H4 (cell line): ENCODE measurements around the gene VEPH1. TPM values are rescaled to one million over a fixed set of nuclear protein-coding genes. Genes with fewer than 3 reads are reported as not detected.

ENCODE experiments used
- DNase-seq: peaks from one replicate; pipeline ENCODE4 v3.0.0-alpha.2; 2015; ENCODE audit warnings: low spot score
- total RNA-seq: library from RNA; depleted of rRNA; stranded (reverse); fragments of >200 nt; shearing (Covaris generic); gene quantifications from 2 replicates; pipeline ENCODE4 v1.2.3, GENCODE V29; 2014

Gene VEPH1
- total RNA-seq, 1 experiment from 2014 or later = 0.75 TPM

DNA sequence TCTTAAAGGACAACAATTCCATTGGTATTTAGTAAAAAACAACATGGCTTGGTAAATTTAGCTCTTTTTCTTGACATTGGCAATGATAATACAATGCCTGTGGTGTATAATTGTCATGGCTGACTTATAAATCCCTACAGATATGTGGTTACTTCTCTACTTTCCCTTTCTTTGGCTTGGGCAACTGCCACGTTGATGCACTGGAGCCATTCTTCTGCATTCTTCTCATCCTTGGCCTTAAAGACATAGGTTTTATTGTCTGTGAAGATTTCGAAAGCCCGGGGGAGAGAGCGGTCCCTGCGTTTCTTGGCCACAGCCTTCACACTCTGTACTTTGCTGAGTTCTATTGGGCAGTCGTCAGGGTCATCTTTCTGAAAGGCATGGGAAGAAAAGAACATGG, 242.2 kb downstream of the VEPH1 start:
- no peak for DNase-seq

DNA sequence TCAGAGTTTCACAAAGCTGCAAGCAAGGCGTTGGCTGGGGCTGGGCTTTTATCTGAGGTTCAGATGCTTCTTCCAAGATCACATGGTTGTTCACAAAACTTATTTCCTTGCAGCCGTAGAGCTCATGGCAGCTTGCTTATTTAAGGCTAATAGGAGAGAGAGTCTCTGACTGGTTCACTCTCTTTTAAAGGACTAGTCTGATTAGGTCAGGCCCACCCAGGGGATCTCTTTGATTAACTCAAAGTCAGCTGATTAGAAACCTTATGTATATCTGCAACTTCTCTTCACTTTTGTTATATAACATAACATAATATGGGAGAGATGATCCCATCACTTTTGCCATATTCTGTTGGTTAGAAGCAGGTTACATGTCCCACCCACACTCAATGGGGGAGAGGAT, 243.4 kb downstream of the VEPH1 start:
- DNase-seq = no peak

DNA sequence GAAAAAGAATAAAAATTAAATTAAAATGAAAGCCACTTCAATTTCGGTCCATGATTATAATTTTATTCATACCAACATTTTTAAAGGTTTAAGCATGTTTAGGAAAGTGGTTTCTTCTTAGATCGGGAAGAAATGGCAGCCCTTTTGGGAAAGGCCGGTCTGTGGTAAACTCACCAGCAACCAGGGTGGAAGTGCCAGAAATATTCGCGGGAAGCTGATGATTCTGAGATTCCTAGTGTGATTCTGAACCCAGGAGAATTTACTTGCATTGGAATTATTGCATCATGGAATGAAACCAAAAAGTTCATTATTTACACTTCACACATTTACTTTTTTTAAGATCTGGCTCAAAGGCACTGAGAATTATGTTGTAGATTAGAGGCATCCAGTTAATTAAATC, 246.1 kb downstream of the VEPH1 start:
- DNase-seq = no peak

DNA sequence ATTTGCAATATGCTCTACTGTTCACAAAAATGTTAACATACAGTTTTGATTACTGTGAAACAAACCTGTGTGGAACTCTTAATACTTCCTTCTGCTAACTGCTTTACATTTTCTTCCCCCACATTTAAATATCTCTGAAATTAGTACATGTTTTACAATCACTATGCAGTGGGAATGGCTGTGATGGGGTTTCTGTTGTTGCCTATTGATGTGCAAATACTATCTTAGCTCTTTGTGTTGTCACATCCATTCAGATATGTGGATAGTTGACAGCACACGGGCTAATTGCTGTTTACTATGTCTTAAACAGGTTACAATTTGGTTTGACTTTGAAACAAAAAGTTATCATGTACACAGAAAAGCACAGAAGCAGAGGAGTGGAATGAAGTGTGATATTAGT, 247.4 kb downstream of the VEPH1 start:
- no peak for DNase-seq

DNA sequence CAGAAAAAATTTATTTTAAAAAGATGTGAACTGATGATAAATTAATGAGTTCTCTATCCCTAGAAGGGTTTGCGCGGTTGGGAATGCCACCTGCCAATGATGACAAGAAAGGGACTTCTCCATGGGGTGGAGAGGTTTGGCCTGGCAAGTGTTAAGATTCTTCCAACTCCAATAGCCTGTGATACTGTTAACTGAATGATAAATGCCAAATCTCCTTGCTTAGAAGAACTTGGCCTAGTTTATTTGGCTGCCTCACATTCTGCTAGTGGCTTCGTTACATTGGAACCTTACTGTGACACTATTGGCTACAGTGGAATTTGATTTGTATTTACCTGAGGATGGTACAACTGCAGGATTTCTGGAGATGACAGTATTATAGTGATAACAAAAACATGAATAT, 251.5 kb downstream of the VEPH1 start:
- no peak for DNase-seq

DNA sequence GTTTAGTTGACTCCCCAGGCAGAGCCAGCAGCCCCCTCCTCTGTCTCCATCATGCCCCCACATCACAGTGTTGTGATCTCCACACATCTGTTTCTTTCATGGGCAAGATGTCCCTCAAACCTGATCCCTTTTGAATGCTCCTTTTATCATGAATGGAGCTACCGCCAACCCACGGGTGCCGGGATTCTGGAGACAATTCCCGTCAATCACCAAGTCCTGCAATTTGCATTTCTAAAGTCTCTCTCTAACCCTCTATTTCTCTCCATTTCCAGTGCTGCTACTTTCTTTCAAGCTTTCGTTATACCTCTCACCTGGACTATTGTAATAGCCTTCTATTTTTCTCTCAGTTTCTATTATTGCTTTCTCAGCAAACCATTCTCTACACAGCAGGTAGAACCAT, 253.6 kb downstream of the VEPH1 start:
- no peak for DNase-seq

DNA sequence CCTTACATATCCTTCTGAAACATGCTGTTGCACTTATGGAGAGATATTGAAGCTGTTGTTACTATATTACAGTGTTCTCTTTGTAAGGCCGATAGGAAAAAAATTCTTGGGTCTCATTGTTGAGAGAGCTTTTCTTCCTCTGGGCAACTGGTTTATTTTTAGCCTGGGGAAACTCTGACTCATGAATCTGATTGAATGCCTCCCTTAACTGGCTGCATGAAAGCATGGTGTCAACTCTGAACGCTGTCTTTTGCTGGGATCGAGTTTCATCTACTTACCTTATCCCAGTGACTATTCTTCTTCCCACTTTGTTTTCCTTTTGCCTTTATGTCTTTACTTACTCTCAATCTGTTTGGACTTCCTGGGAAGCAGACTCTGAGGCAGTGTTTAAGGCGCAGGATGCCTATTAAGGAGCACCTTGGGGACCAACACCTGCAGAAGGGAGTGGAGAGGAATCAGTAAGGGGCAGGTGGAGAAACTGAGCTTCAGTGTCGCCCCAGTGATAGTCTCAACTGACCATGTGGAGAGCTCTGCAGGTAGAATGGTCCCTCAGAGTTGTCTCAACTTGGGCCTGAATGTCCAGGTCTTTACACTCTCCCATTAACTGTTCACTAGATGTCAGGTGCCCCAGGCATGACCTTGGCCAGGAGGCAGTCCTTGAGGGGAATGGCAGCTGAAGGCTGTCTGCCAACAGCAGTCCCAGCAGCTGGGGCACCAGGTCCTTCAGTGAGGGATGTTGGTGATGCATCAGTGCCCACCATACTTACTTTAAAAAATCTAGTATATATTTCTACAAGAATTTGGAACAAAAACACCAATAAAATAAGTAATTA, 254.4 kb downstream of the VEPH1 start:
- DNase-seq = peak; percentile 88

DNA sequence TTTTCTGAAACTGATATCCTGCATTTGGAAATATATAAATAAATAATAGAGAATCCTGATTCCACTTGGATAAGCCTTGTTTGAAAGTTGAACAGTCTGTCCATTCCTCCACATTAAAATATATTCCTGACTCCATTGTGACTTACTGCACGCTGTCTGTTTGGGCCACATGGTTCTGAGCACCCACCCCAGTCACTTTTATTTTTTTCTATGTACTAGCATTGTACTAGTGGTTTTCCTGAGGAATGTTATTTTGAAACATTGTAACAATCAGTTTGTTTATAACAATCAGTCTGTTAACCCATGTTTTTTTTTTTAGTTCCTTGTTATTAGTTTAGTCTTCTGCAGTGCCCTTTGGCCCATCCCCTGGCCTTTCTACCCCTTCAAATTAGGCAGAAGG, 255.8 kb downstream of the VEPH1 start:
- DNase-seq = no peak

DNA sequence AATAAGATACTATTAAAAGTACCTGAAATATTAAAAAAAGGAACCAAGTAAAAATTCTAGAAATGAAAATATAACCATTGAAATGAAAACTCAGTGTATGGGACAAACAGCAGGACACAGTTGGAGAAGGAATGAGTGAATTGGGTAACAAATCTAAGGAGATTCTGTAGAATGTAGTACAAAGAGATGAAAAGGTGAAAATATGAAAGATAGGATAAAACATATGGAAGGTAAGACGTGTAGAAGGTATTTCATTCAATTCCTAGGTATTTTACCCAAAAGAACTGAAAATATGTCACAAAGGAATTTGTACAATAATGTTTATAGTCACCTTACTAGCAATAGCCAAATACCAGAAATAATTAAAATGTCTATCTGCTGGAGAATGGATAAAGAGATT, 260.4 kb downstream of the VEPH1 start:
- no peak for DNase-seq

DNA sequence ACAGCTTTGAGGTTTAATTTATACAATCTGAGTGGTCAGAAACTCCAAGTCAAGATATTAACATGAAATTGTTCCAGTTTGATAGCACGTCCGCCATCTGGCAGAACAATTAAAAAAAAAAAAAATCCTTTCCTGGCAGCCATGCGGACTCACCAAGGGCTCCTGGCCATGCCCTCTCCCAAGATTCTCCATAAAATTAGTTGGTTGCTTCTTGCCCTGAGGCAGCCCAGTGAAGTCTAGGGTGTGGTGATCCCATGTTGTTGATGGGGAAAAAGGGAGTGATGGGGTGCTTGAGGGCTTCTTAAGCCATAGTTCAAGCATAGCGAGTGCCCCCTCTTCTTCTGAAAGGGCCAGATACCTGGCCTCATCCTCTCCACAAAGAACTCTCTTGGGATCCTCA, 261.6 kb downstream of the VEPH1 start:
- no peak for DNase-seq

DNA sequence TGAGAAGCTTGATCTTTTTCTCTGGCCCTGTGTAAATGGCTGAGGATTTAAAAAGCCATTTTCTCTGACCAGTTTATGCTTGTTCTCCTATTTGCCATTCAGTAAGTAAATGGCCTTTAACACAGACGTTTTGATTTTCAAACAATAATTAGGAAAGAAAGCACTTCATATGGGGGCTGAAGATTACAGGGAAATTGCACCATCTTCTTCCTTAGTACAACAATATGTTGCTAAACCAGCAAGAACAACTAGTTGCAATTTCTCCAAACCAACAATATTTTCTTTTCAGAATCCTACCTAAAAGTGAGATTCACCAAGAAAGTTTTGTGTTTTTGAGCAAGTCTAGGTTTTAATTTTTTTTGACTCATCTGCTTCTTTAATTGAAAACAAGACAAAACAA, 262.8 kb downstream of the VEPH1 start:
- DNase-seq = no peak

DNA sequence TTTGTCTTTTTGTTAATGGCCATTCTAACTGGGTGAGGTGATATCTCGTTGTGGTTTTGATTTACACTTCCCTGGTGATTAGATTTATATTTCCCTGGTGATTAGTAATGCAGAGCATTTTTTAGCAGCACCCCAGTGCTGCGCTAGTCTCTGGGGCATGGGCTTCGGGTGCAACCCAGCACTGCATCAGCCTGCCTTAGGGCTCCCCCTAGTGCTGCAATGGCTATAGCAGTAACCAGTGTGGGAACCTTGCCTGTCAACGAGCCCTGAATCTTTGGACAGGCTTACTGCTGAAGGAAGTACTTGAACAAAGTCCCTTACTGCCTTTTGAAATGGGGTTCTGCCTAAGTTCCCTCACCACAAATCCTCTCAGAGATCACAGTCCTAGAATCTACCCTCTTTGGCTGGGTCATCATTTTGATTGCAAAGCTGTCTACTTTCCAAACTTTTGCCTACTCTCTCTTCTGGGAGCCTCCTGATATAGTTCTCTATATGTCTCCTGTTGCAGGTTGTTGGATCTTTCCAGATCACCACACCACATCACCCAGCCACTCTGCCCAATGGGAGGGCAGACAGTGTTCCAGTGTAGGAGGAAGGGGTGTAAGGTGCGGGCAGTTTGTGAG, 264.0 kb downstream of the VEPH1 start:
- peak; percentile 67 for DNase-seq

DNA sequence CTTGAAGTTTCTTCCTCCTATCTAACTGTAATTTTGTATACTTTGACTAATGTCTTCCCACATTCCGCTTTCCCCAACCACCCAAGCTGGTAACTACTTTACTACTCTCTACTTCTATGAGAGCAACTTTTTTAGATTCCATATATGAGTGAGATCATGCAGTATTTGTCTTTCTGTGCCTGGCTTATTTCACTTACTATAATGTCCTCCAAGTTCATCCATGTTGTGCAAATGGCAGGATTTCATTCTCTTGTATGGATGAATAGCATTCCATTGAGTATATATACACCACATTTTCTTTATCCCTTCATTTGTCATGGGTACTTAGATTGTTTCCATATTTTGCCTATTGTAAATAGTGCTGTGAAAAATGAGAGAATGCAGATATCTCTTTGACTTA, 264.8 kb downstream of the VEPH1 start:
- no peak for DNase-seq

DNA sequence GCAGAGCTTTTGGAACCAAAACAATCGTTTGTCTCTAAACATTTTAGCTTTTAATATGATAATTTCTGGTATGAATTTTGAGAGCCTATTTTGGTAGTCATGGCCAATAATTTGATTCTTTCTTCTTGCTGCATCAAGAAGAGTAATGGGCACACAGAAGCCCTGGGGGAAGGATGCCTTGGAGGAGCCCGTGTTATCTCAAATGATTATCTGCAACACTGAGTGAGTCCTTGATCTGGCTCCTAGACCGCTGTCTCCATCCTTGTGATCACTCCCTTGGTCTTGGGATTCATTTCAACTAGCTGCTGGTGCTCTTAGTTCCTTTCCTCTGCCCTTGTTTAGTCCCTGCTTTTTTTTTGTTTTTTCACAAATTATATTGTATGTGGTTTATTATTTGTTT, 265.3 kb downstream of the VEPH1 start:
- no peak for DNase-seq

DNA sequence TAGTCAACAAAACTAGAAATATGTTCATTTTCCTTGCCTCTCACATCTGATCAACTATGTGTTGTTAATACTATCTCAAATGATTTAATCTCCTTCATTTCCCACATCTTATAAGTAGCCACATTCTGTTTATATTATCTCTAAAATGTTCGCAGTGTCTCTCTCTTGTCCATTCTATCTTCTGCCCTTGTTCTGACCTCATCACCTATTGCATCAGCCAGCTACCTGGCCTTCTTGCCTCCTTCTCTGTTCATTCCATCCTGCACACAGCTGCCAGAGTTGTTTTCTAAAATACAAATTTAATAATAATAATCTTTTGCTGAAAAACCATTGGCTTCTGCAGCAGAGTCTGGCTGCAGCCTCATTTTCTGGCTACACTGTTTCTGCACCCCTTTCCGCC, 267.9 kb downstream of the VEPH1 start:
- no peak for DNase-seq

DNA sequence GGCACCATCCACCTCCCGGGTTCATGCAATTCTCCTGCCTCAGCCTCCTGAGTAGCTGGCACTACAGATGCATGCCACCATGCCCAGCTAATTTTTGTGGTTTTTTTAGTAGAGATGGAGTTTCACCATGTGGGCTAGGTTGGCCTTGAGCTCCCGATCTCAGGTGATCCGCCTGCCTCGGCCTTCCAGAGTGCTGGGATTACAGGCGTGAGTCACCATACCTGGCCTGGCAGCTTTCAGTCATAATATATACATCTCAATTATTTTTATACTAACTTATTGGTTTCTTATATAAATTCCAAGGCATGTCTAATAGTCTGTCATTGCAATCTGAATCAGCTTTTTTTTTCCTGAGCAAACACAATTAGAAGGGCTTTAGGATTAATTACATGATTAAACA, 269.3 kb downstream of the VEPH1 start:
- no peak for DNase-seq

DNA sequence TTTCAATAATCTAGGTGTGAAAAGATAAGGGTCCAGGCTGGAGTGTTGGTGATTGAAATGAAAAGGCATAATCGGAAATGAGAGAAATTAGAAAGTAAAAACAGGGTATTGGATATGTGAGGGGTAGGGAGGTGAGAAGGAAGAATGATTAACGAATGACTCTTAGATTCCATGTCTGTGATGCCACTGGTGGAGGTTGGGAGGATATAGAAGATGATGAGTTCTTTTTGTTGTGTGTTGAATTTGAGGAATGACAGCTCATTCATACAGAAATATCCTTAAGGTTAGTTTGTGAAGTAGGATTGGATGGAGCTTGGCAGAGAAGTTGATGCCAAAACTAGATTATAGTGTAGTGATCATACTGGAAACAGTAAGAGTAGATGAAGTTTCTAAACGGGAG, 271.1 kb downstream of the VEPH1 start:
- DNase-seq = no peak

DNA sequence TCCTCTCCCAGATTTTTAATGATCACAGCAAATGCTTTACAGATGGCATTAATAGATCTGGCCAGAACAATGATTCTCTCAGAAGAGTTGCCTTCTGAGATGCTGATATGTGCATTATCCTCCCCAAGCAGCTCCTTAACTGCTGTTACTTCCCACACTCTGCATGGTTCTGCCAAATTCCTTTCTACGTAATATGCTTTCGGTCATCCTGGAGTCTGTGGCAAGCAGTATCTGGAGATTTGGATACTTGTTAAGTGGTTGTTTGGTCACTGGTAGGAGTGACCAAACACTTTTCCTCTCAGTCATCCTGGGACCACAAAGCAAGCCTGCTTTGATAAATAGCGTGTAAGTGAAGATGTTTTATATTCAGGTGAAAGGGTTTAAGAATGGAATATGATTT, 272.1 kb downstream of the VEPH1 start:
- no peak for DNase-seq

DNA sequence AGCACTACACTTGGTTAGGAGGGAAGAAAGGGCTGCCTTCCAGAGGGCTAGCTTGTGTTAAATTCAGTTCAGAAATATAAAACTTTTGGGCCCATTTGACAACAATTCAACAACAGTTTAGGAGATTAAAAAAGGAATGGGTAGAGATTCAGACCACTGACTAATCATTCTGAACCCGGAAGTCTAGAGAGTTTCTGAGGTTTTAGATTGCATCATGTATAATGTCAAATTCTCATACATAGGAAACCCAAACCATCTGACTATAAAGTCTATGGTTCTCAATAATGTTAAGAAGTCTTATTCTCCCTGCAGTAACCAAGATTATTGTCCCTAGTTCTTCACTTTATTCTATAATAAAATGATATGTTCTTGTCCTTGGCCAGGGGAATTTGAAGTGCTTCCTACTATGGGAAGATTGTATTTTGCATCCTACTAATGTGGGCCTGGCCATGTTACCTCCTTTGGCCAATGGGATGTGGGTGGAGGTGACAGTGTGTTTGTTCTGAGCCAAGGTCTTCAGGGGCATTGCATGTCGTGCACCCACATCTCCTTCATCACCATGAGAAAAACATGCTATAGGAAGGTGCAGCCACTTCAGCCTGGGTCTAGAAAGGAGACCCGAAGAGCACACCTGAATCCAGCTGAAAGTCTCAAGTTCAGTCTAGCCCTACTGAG, 276.9 kb downstream of the VEPH1 start:
- no peak for DNase-seq

DNA sequence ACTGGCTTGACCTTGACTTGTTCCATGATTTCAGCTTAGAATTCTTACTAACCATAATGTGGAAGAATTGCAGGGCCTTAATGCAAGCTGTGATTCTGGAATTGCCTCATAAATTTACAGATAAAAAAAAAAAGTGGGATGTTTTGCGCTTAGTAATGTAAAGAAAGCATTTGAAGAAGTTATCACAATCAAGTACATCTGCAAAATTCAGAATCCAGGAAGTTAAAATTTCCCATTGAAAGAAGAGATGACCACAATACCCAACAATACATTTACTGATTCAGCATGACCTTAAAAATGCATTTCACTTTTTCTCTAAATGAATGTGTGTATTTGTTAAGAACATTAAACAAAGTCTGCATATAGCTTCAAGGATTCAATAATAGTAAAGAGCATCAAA, 278.2 kb downstream of the VEPH1 start:
- no peak for DNase-seq

DNA sequence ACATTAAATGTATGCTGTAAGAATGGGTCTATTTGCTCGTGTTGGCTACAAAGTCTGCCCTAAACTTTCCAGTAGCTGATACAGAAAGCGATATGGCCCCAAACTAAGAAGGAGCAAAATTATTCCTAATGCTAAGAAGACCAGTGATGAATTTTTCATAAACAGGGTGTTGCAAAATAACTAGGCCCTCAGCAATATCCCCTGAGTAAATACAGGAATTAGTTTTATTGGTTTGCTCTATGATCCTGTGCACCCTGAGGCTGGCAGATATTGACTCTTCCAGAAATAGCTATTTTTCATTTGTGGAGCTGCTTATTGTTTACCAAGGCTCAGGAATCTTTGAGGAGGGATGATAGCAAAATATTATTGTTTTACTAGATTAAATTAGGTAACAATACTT, 282.3 kb downstream of the VEPH1 start:
- no peak for DNase-seq

DNA sequence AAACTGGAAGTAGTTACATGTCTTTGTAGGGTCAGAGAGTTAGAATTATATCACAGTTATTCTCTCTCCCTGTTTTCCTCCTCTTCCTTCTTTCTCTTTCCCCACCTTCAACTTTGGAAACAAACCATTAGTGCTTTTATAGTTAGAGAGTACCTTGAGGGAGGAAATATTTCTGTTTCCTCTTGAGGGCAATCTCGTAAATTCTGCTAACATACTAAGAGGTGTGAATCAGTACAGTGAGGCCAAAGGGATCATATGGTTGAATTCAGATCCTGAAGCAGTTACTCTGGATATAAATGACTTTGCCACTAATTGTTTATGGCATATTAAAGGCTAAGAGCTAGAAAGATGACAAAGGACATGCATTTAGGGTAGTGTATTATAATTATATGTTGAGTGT, 283.0 kb downstream of the VEPH1 start:
- DNase-seq = no peak

DNA sequence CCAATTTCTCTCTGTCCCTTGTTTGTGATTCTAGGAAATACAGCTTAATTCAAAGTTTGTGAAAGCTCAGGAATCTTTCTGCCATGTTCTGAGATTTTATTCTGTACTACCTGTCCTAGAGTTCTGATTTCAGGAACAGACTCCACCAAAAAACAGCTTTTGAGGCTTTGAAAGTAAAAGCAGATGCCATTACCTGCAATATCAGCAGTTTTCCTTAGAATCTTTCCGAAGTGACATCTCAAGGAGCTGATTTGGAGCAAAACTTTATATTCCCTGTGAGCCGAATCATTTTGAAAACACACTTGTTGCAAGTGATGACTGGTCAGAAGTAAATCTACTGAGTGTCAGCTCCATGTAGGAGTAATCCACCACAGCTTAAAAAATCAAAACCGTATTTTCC, 284.0 kb downstream of the VEPH1 start:
- DNase-seq = no peak
